Spinal cord (tissue), 10 donors: Measurements from ENCODE around the gene SULT4A1. TPM values are rescaled to one million over a fixed set of nuclear protein-coding genes. Genes with fewer than 3 reads are reported as not detected.

Experiments
- DNase-seq, 6 donors: peaks; one replicate each; pipeline versions ENCODE4 v3.0.0 to v3.0.0-alpha.2; 2013 to 2015; ENCODE audit warnings: low spot score in 6 of 6, low read depth in 4 of 6
- H3K27ac ChIP-seq: one replicate; pipeline ENCODE4 v1.5.1; 2013; ENCODE audit warnings: low read depth, low read length, control low read depth
- H3K27me3 ChIP-seq: one replicate; pipeline ENCODE4 v1.6.1; 2013; ENCODE audit warnings: low read length; ENCODE audit not compliant: control insufficient read depth, insufficient read depth
- H3K36me3 ChIP-seq: one replicate; pipeline ENCODE4 v1.6.1; 2013; ENCODE audit warnings: low read length; ENCODE audit not compliant: control insufficient read depth, insufficient read depth
- H3K4me1 ChIP-seq: one replicate; pipeline ENCODE4 v1.6.1; 2013; ENCODE audit warnings: low read length; ENCODE audit not compliant: control insufficient read depth, insufficient read depth
- H3K4me3 ChIP-seq: one replicate; pipeline ENCODE4 v1.5.1; 2013; ENCODE audit warnings: low read depth, low read length, control low read depth
- H3K9me3 ChIP-seq: one replicate; pipeline ENCODE4 v1.6.1; 2013; ENCODE audit warnings: low read length; ENCODE audit not compliant: control insufficient read depth, insufficient read depth
- WGBS: methylation state at CpG from one replicate; pipeline ENCODE4 v1.1.5; 2013; ENCODE audit warnings: missing lambda C conversion rate; ENCODE audit not compliant: insufficient coverage; 5-methylcytosine and 5-hydroxymethylcytosine counted together
- polyA plus RNA-seq, 2 donors: library from polyadenylated mRNA; unstranded; fragments of 120-200 nt; gene quantifications; one replicate each; pipeline ENCODE4 v1.2.1, GENCODE V29; 2013; ENCODE audit not compliant: insufficient read length in 2 of 2
- total RNA-seq, 2 donors: library from RNA; depleted of rRNA in 1 of 2; stranded (reverse); fragments of 120-200 nt in 1 of 2; fragments of >200 nt in 1 of 2; gene quantifications; one replicate each; pipeline versions ENCODE4 v1.2.3 to v1.2.4, GENCODE V29; 2013 to 2014
- donor health status: healthy.

Gene SULT4A1
- total and polyA plus RNA-seq, 4 donors: 15.7 to 90.2 (median 76.7) TPM

- no peak for DNase-seq
- peaks cover 3% of the 10 kb centered on the region for H3K4me1 ChIP-seq
- no peaks in the 10 kb centered on the region for H3K9me3 ChIP-seq
- H3K27me3 ChIP-seq: no peaks in the 10 kb centered on the region
- no peak overlapping the region for H3K27ac ChIP-seq
- no peak overlapping the region for H3K4me3 ChIP-seq
- H3K36me3 ChIP-seq: peaks cover 63% of the 10 kb centered on the region
- WGBS: 89% methylated on average over 13 of the region's 13 CpGs
Observed at GRCh38 chr22:43840431-43840830, 21.9 kb downstream of the SULT4A1 start.

- H3K4me1 ChIP-seq: peaks cover 3% of the 10 kb centered on the region
- H3K4me3 ChIP-seq: no peak overlapping the region
- DNase-seq: no peak
- no peaks in the 10 kb centered on the region for H3K27me3 ChIP-seq
- no peak overlapping the region for H3K27ac ChIP-seq
- peaks cover 65% of the 10 kb centered on the region for H3K36me3 ChIP-seq
- 78% methylated on average over 8 of the region's 8 CpGs for WGBS
- H3K9me3 ChIP-seq: no peaks in the 10 kb centered on the region
Observed at GRCh38 chr22:43839781-43840180, 22.5 kb downstream of the SULT4A1 start.

- Histone ChIP-seq H3K4me1 (peaks cover 3% of the 10 kb centered on the region), H3K27me3 (no peaks in the 10 kb centered on the region), H3K27ac (no peak overlapping the region), H3K4me3 (no peak overlapping the region), H3K36me3 (peaks cover 66% of the 10 kb centered on the region), H3K9me3 (no peaks in the 10 kb centered on the region)
- 98% methylated on average over 23 of the region's 25 CpGs for WGBS
- DNase-seq: no peak
Observed at GRCh38 chr22:43838571-43839307, 23.6 kb downstream of the SULT4A1 start.

GRCh38 chr22:43838161-43838560 lies 24.2 kb downstream of the SULT4A1 start:
- Histone ChIP-seq H3K4me1 (peaks cover 3% of the 10 kb centered on the region), H3K27me3 (no peaks in the 10 kb centered on the region), H3K36me3 (peaks cover 72% of the 10 kb centered on the region), H3K9me3 (no peaks in the 10 kb centered on the region), H3K27ac (no peak overlapping the region), H3K4me3 (no peak overlapping the region)
- DNase-seq: no peak
- 88% methylated on average over 9 of the region's 10 CpGs for WGBS

GRCh38 chr22:43837666-43838065 lies 24.6 kb downstream of the SULT4A1 start:
- Histone ChIP-seq H3K4me1 (peaks cover 3% of the 10 kb centered on the region), H3K9me3 (no peaks in the 10 kb centered on the region), H3K4me3 (no peak overlapping the region), H3K36me3 (peaks cover 77% of the 10 kb centered on the region), H3K27ac (no peak overlapping the region), H3K27me3 (no peaks in the 10 kb centered on the region)
- 91% methylated on average over 6 of the region's 9 CpGs for WGBS
- DNase-seq: peak in 1 of 6 donors; percentile 32

GRCh38 chr22:43835736-43836135 lies 26.6 kb downstream of the SULT4A1 start:
- H3K4me1 ChIP-seq: peaks cover 6% of the 10 kb centered on the region
- H3K9me3 ChIP-seq: no peaks in the 10 kb centered on the region
- DNase-seq: no peak
- H3K4me3 ChIP-seq: no peak overlapping the region
- H3K27ac ChIP-seq: no peak overlapping the region
- no peaks in the 10 kb centered on the region for H3K27me3 ChIP-seq
- peaks cover 82% of the 10 kb centered on the region for H3K36me3 ChIP-seq
- 84% methylated on average over 6 of the region's 13 CpGs for WGBS

GRCh38 chr22:43835166-43835565 lies 27.1 kb downstream of the SULT4A1 start:
- Histone ChIP-seq H3K9me3 (no peaks in the 10 kb centered on the region), H3K27me3 (no peaks in the 10 kb centered on the region), H3K36me3 (peaks cover 81% of the 10 kb centered on the region), H3K27ac (no peak overlapping the region), H3K4me3 (no peak overlapping the region), H3K4me1 (peaks cover 12% of the 10 kb centered on the region)
- DNase-seq: no peak
- 83% methylated on average over 11 of the region's 12 CpGs for WGBS

- H3K4me1 ChIP-seq: peaks cover 23% of the 10 kb centered on the region
- no peak for DNase-seq
- 83% methylated on average over 34 of the region's 36 CpGs for WGBS
- no peak overlapping the region for H3K27ac ChIP-seq
- no peaks in the 10 kb centered on the region for H3K9me3 ChIP-seq
- no peak overlapping the region for H3K4me3 ChIP-seq
- H3K36me3 ChIP-seq: peaks cover 76% of the 10 kb centered on the region
- H3K27me3 ChIP-seq: no peaks in the 10 kb centered on the region
Observed at GRCh38 chr22:43833286-43834240, 28.8 kb downstream of the SULT4A1 start.

GRCh38 chr22:43832393-43833265 lies 29.7 kb downstream of the SULT4A1 start:
- no peak overlapping the region for H3K4me3 ChIP-seq
- 94% methylated on average over 13 of the region's 18 CpGs for WGBS
- no peak overlapping the region for H3K27ac ChIP-seq
- peaks cover 28% of the 10 kb centered on the region for H3K4me1 ChIP-seq
- H3K36me3 ChIP-seq: peaks cover 74% of the 10 kb centered on the region
- no peaks in the 10 kb centered on the region for H3K27me3 ChIP-seq
- no peak for DNase-seq
- H3K9me3 ChIP-seq: no peaks in the 10 kb centered on the region
